HG03196 (cell line): Measurements from ENCODE around the gene ZNF511.
"Not testable (repeated sequence)": the region's sequence is repeated elsewhere in the genome, so short reads cannot be mapped to it uniquely, and the experiment has no call there.

Experiments
- ATAC-seq: cut with Tn5 transposase; IDR thresholded peaks from one replicate; pipeline ENCODE4 v1.9.1; 2021; ENCODE audit not compliant: unreplicated experiment

ZNF511 gene

GRCh38 chr10:133313192-133313591 lies 4.5 kb downstream of the ZNF511 start:
- no peak for ATAC-seq

- no peak for ATAC-seq
Measured at GRCh38 chr10:133314911-133315310, 6.2 kb downstream of the ZNF511 start.

DNA sequence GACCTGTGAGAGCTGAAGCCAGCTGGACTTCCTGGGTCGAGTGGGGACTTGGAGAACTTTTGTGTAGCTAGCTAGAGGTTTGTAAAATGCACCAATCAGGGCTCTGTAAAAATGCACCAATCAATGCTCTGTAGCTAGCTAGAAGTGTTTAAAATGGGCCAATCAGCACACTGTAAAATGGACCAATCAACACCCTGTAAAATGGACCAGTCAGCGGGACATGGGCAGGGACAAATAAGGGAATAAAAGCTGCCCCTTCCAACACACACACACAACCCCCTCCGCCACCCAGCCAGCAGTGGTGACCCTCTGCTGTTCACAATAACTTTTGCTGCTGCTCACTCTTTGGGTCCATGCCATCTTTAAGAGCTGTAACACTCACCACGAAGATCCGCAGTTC lies 7.1 kb downstream of the ZNF511 start:
- no peak for ATAC-seq

GRCh38 chr10:133316266-133316665 lies 7.6 kb downstream of the ZNF511 start:
- ATAC-seq = no peak

DNA sequence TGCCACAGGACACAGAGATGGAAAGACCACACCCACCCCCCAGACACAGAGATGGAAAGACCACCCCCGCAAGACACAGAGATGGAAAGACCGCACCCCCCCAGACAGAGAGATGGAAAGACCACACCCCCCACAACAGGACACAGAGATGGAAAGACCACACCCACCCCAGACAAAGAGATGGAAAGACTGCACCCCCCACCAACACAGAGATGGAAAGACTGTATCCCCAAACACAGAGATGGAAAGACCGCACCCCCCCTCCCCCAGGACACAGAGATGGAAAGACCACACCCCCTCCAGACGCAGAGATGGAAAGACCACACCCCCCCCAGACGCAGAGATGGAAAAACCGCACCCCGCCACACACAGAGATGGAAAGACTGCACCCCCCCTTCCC lies 8.0 kb downstream of the ZNF511 start:
- ATAC-seq = no peak

GRCh38 chr10:133318494-133319127 lies 9.9 kb downstream of the ZNF511 start:
- ATAC-seq = no peak

- ATAC-seq = not testable (repeated sequence)
Measured at GRCh38 chr10:133320852-133321422, 12.2 kb downstream of the ZNF511 start.

DNA sequence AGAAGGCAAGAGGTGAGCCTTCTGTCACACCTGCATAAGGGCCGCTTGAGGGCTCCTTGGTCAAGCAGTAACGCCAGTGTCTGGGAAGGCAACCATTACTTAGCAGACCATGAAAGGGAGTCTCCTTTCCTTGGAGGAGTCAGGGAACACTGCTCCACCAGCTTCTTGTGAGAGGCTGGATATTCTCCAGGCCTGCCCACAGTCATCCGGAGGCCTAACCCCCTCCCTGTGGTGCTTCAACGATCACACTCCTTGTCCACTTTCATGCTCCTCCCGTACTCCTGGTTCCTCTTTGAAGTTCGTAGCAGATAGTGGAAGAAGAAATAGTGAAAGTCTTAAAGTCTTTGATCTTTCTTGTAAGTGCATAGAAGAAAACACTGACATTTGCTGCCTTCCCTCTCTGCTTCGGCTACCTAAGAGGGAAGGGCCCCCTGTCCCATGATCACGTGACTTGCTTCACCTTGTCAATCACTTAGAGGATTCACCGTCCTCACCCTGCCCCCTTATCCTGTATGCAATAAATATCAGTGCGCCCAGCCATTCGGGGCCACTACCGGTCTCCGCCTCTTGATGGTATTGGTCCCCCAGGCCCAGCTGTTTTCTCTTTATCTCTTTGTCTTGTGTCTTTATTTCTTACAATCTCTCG lies 13.5 kb downstream of the ZNF511 start:
- not testable (repeated sequence) for ATAC-seq

DNA sequence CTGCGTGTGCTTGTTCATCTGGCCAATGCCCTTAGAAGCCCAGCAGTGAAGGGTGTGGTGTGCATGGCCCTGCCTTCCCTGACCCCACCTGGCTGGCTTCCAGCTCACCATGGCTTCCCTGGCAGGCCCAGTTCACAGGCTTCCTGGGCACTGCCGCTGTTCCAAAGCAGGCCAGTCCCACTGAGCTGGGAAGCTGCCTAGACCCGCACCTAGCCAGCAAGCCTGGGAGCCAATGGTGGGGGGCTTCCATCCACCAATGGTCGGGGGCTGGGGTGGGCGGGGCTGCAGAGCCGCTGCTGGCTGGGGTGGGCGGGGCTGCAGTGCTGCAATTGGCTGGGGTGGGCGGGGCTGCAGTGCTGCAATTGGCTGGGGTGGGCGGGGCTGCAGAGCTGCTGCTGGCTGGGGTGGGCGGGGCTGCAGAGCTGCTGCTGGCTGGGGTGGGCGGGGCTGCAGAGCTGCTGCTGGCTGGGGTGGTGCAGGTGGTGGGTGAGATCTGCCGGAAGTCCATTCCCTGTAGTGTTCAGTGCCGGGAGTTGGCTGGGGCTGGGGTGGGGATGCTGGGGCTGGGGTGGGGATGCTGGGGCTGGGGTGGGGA lies 15.6 kb downstream of the ZNF511 start:
- ATAC-seq = no peak

- no peak for ATAC-seq
Measured at GRCh38 chr10:133324857-133325260, 16.1 kb downstream of the ZNF511 start.

GRCh38 chr10:133325440-133326222 lies 16.9 kb downstream of the ZNF511 start:
- ATAC-seq = no peak

DNA sequence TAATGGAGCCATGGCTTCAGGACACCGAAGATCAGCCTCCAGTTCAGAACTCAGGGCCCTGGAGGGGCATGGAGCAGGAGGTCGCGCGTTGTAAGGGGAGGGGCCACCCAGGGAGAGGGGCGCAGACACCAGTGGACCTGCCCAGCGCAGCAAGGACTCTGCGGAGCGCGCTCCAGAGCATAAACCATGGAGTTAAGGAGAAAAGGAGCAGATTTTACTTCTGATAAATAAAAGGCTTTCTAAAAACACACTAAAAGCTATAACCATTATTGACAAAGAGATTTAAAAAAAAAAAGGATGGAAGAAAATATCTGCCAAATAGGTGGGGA lies 17.5 kb downstream of the ZNF511 start:
- ATAC-seq = no peak

- ATAC-seq = no peak
Measured at GRCh38 chr10:133326745-133327650, 18.3 kb downstream of the ZNF511 start.

GRCh38 chr10:133327651-133328357 lies 19.1 kb downstream of the ZNF511 start:
- ATAC-seq = no peak

- ATAC-seq = no peak
Measured at GRCh38 chr10:133328358-133329343, 19.9 kb downstream of the ZNF511 start.

- ATAC-seq = peak; percentile 82
Measured at GRCh38 chr10:133329491-133330202, 20.9 kb downstream of the ZNF511 start.

DNA sequence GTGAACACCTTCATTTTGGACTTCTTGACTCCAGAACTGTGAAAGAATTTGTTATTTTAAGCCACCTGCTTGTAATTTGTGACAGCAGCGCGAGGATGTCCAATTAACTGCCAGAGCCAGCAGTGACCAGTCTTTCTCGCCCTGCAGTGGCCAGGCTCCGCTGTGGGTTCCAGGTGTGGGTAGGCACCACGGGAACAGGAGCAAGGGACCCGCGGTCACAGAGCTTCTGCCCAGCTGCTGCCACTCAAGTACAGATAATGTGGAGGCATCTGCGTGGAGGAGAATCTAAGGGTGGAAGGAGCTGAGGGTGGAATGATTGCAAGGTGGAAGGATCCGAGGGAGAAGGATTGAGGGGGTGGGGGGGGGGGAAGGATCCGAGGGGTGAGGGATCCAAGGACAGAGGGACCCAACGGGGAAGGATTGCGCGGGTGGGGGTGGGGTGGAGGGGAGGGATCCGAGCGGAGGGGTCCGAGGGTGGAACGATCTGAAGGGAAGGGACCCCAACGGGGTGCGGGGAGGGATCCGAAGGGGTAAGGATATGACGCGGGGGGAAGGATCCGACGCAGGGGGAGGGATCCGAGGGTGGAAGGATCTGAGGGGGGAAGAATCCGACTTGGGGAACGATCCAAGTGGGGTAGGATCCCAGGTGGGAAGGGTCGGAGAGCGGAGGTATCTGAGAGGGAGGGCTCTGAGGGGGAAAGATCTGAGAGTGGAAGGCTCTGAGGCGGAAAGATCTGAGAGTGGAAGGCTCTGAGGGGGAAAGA lies 24.4 kb downstream of the ZNF511 start:
- ATAC-seq = no peak
